ENCODE data around the gene NDFIP1. TPM values are rescaled to one million over a fixed set of nuclear protein-coding genes. Genes with fewer than 3 reads are reported as not detected.

The NDFIP1 gene
- total RNA-seq, 2 experiments from 2014 or later, result 18.7 to 33.1 TPM

DNA sequence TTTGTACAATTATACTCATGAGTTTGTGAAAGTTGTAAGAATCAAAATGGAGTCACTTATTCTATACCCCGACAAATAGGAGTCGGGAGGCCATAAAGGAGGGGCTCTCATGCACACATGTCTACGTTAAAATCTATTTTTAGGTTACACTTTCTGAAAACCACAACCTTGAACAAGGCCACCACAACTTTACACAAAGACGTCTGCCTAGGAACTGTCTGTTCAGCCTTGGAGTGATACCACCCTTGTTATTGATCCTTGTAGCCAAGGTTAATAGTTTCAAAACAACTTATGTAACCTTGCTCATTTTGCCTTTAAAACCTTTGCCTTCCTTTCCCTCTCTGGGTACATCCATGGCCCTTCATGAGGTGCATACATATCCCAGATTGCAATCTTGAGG lies 4.1 kb upstream of the NDFIP1 start:
- no peak overlapping the region for H3K4me2 ChIP-seq (ENCODE audit: low read length)
- H2AFZ ChIP-seq (ENCODE audit: low read length), result no peak overlapping the region
- H3K9me3 ChIP-seq (ENCODE audit: low read length), result no peaks in the 10 kb centered on the region
- CTCF ChIA-PET (ENCODE audit: unreplicated experiment), result no interaction called here
- no TSS peak for BruUV-seq (replicated peaks)
- intact Hi-C loops (cut with micrococcal nuclease; ENCODE audit: unreplicated experiment), result loop anchor here (10.0 kb wide), 1 partner anchor 780 kb away; the partner anchor contains the start of gene TAF7
- DNase-seq (ENCODE audit: low spot score), result no peak
- no peak overlapping the region for H3K4me3 ChIP-seq (ENCODE audit: low read depth, low read length, poor library complexity, severe bottlenecking)
- peaks cover 5% of the 10 kb centered on the region for H3K4me1 ChIP-seq (ENCODE audit: insufficient read depth, low read length, poor library complexity, severe bottlenecking)
- peaks cover 4% of the 10 kb centered on the region; the same call in 1 of the 2 replicates for H3K79me2 ChIP-seq (ENCODE audit: insufficient read depth, low read depth, low read length)
- H3K27ac ChIP-seq (ENCODE audit: low read depth, low read length, poor library complexity, severe bottlenecking), result no peak overlapping the region
- H3K9me2 ChIP-seq (ENCODE audit: insufficient read depth, low read length), result no peaks in the 10 kb centered on the region
- no peaks in the 10 kb centered on the region for H3K36me3 ChIP-seq (ENCODE audit: insufficient read depth, low read length)
- POLR2A ChIA-PET, result interaction anchor here (0.7 kb wide), 1 partner anchor 80 kb away, joined by 3 read pairs; no protein-coding TSS in a partner anchor
- H4K20me1 ChIP-seq (ENCODE audit: insufficient read depth, low read length), result no peaks in the 10 kb centered on the region
- TF ChIP-seq, protein P1, sequence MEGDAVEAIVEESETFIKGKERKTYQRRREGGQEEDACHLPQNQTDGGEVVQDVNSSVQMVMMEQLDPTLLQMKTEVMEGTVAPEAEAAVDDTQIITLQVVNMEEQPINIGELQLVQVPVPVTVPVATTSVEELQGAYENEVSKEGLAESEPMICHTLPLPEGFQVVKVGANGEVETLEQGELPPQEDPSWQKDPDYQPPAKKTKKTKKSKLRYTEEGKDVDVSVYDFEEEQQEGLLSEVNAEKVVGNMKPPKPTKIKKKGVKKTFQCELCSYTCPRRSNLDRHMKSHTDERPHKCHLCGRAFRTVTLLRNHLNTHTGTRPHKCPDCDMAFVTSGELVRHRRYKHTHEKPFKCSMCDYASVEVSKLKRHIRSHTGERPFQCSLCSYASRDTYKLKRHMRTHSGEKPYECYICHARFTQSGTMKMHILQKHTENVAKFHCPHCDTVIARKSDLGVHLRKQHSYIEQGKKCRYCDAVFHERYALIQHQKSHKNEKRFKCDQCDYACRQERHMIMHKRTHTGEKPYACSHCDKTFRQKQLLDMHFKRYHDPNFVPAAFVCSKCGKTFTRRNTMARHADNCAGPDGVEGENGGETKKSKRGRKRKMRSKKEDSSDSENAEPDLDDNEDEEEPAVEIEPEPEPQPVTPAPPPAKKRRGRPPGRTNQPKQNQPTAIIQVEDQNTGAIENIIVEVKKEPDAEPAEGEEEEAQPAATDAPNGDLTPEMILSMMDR (conservative IDR thresholded peaks at IDR 0.05; ENCODE audit: low read length), result no peak
- no peak for TF ChIP-seq EZH2phosphoT487 (IDR thresholded peaks at IDR 0.05; ENCODE audit: borderline replicate concordance, low read depth, low read length)

GRCh38 chr5:142106061-142106460 lies 2.5 kb upstream of the NDFIP1 start:
- TF ChIP-seq, protein P1 (conservative IDR thresholded peaks at IDR 0.05; ENCODE audit: low read length), result no peak
- DNase-seq (ENCODE audit: low spot score), result no peak
- no peaks in the 10 kb centered on the region for H3K9me3 ChIP-seq (ENCODE audit: low read length)
- H3K4me1 ChIP-seq (ENCODE audit: insufficient read depth, low read length, poor library complexity, severe bottlenecking), result peaks cover 15% of the 10 kb centered on the region
- peaks cover 19% of the 10 kb centered on the region for H3K79me2 ChIP-seq (ENCODE audit: insufficient read depth, low read depth, low read length)
- H3K27ac ChIP-seq (ENCODE audit: low read depth, low read length, poor library complexity, severe bottlenecking), result no peak overlapping the region
- H3K36me3 ChIP-seq (ENCODE audit: insufficient read depth, low read length), result peaks cover 2% of the 10 kb centered on the region; the same call in 1 of the 2 replicates
- H2AFZ ChIP-seq (ENCODE audit: low read length), result no peak overlapping the region
- no peak overlapping the region for H3K4me2 ChIP-seq (ENCODE audit: low read length)
- H4K20me1 ChIP-seq (ENCODE audit: insufficient read depth, low read length), result no peaks in the 10 kb centered on the region
- ChIA-PET CTCF (ENCODE audit: unreplicated experiment) (no interaction called here), POLR2A (no interaction called here)
- intact Hi-C loops (cut with micrococcal nuclease; ENCODE audit: unreplicated experiment), result loop anchor here (10.0 kb wide), 1 partner anchor 781 kb away; the partner anchor contains the start of gene TAF7
- no TSS peak for BruUV-seq (replicated peaks)
- H3K9me2 ChIP-seq (ENCODE audit: insufficient read depth, low read length), result no peaks in the 10 kb centered on the region
- no peak overlapping the region for H3K4me3 ChIP-seq (ENCODE audit: low read depth, low read length, poor library complexity, severe bottlenecking)

- no peak for DNase-seq (ENCODE audit: low spot score)
- intact Hi-C loops (cut with micrococcal nuclease; ENCODE audit: unreplicated experiment), result loop anchor here (10.0 kb wide), 1 partner anchor 782 kb away; the partner anchor contains the start of gene TAF7
- H3K27ac ChIP-seq (ENCODE audit: low read depth, low read length, poor library complexity, severe bottlenecking), result no peak overlapping the region
These were observed 1.4 kb upstream of the NDFIP1 start for GRCh38 chr5:142107036-142107735.

More at GRCh38 chr5:142107036-142107735, 1.4 kb upstream of the NDFIP1 start:
- Histone ChIP-seq H4K20me1 (ENCODE audit: insufficient read depth, low read length) (no peaks in the 10 kb centered on the region), H3K9me2 (ENCODE audit: insufficient read depth, low read length) (no peaks in the 10 kb centered on the region), H3K36me3 (ENCODE audit: insufficient read depth, low read length) (peaks cover 11% of the 10 kb centered on the region), H2AFZ (ENCODE audit: low read length) (peak overlapping the region; percentile 97; the same call in 1 of the 2 replicates), H3K9me3 (ENCODE audit: low read length) (no peaks in the 10 kb centered on the region), H3K4me2 (ENCODE audit: low read length) (no peak overlapping the region), H3K4me1 (ENCODE audit: insufficient read depth, low read length, poor library complexity, severe bottlenecking) (peaks cover 15% of the 10 kb centered on the region), H3K79me2 (ENCODE audit: insufficient read depth, low read depth, low read length) (peaks cover 30% of the 10 kb centered on the region), H3K4me3 (ENCODE audit: low read depth, low read length, poor library complexity, severe bottlenecking) (no peak overlapping the region)
- TF ChIP-seq EZH2phosphoT487 (IDR thresholded peaks at IDR 0.05; ENCODE audit: borderline replicate concordance, low read depth, low read length), result no peak
- TF ChIP-seq, protein P1 (conservative IDR thresholded peaks at IDR 0.05; ENCODE audit: low read length), result no peak
- no TSS peak for BruUV-seq (replicated peaks)
- ChIA-PET CTCF (ENCODE audit: unreplicated experiment) (interaction anchor here (0.8 to 1.3 kb wide), 2 partner anchors 91 to 95 kb away, joined by 3 to 4 read pairs; partner anchors contain the start of gene GNPDA1), POLR2A (interaction anchor here (0.6 to 1.1 kb wide), 4 partner anchors 14 to 127 kb away, joined by 3 to 4 read pairs (median 4); no protein-coding TSS in a partner anchor)
